T-helper 22 cell (primary cell): ENCODE data around the gene CMYA5.
"Not testable (repeated sequence)": the region's sequence is repeated elsewhere in the genome, so short reads cannot be mapped to it uniquely, and the experiment has no call there.

Experiments used
- DNase-seq: peaks from one replicate; pipeline ENCODE4 v3.0.0-alpha.2; 2020; ENCODE audit warnings: low read depth

The CMYA5 gene

DNA sequence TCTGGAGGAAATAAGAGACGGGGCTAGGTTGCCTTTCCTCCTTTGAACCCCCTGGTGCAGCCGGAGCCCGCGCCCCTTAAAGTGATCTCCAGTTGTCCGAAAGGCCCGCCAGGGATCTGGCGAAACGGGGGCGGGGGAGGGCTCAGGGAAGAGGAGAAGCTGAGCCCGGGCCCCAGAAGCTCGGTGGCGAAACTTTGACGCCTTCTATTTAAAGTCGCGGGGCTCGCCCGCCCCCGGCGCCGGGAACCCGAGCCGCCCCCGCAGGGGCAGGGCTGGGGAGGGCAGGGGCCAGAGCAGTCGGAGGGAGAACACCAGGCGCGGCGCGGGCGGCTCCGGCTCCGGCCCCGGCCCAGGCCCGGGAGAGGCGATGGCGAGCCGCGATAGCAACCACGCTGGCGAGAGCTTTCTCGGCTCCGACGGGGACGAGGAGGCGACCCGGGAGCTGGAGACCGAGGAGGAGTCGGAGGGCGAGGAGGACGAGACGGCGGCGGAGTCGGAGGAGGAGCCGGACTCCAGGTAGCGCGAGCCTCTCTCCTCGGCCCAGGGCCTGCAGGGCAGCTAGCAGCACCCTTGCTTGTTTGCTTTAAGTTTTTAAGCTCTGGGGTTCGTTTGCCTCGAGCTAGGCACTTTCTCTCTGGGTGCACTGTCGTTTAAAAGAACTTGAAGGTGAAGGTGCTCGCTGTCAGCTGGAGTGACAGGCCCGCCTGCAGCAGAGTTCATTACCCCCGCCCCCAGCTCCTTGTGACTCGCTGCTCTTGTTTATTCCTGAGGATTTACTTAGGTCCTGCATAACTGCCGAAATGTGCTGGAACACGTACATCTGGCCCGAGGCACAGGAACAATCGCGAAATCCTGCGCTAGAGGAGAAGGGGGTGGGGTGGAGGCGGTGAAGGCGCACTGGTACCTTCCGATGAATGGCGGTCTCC lies at the start of gene CMYA5:
TSS of gene CMYA5 (plus strand) at position 296 of the 926 bp plus-strand sequence. CDS start at position 368, 72 bp downstream.
- DNase-seq = no peak

DNA sequence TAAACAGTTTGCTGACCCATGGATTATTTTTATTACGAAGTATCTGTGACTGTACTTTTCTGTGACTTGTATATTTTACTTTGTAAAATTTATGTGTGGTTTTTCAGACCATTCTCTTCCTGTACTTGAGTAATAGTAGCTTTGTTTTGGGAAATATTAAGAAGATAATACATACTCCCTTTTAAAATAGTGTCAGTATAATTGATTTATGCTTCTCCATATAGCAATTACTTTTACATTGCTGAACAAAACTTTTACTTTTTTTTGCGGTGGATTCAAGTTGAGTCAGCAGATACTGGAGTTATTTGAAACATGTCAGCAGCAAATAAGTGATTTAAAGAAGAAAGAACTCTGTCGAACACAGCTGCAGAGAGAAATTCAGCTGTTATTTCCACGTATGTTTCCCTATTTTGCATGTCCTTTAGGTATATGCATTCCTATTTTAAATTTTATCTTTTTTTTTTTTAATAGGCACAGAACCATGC lies 49.0 kb upstream of the CMYA5 start:
- DNase-seq = no peak

DNA sequence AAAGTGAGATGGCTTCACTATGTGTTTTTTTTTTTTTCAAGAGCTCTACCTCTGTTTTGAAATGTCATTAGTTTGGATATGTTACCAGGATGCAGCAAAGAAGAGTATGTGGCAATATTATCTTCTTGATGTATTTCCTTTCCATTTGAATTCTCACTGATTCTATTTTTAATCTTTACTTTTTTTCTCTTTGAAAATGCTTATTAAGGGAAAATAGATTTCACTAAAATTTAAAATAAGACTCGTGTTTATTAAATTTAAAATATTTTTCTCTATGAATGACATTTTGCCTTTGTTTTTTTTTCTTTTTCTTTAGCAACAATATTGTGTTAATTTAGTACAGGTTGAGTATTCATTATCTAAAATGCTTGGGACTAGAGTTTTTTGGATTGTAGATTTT lies 48.2 kb upstream of the CMYA5 start:
- no peak for DNase-seq

DNA sequence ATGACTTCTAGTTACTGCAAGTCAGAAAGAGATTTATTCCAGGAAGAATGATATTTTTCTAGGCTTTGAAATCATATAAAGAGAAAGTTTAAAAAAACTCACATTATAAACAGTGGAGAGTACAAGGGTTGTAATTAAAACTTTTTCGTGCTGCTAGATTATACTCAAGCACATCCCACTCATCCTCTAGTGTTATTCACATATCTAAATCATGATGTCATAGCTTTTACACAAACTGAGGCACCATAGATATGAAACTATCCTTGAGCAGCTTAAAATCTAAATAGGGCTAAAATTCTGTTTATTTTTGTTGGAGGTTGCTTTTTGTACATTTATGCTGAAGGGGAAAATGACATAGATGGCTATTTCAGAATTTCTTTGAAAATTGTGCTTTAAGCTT lies 47.4 kb upstream of the CMYA5 start:
- DNase-seq = no peak

DNA sequence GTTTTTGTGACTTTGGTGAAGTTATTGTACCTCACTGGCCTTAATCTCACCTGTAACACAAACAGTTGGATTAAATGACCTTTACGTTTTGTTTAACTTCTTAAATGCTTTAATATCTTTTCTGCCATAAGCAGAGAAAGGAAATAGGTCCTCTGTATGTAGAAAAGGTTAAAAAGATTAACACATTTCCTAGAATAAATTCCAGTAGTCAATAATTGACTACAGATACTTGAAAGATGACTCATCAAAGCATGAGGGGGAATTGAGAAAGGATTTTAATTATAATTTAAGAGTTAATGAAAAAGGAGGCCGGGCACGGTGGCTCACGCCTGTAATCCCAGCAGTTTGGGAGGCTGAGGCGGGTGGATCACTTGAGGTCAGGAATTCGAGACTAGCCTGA lies 35.8 kb upstream of the CMYA5 start:
- no peak for DNase-seq

DNA sequence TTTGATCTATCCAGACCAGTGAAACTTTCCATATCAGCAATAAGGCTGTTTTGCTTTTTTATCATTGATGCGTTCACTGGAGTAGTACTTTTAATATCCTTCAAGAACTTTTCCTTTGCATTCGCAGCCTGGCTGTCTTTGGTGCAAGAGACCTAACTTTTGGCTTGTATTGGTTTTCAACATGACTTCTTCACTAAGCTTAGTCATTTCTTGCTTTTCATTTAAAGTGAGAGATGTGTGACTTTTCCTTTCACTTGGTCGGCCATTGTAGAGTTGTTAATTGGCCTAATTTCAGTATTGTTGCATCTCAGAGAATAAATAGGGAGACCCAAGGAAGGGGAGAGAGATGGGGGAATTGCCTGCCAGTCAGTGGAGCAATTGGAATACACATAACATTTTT lies 26.4 kb upstream of the CMYA5 start:
- no peak for DNase-seq

DNA sequence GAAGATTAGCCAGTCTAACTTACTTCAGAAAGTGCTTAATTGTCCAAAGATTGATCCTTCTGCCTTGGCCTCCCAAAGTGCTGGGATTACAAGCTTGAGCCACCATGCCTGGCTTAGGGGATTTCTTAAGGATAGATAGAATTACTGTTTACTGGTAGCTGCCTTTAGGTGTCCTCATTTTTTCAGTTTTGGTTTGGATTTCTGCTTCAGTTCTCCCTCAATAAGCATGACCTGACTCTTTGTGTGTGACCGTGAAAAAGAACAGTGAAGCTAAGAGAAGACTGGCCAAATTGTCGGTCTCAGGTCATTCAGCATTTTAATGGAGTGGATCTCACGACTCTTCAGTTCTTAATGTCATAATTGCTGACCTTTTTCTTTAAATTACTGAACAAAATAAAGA lies 22.9 kb upstream of the CMYA5 start:
- DNase-seq = no peak

DNA sequence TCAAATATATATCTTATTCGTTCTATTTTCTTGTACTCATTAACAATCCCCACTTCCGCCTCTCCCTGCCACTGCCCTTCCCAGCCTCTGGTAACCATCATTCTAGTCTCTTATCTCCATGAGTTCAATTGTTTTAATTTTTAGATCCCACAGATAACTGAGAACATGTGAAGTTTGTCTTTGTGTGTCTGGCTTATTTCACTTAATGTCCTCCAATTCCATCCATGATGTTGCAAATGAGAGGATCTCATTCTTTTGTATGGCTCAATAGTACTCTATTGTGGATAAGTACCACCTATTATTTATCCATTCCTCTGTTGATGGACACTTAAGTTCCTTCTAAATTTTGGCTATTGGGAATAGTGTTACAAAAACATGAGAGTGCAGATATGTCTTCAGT lies 17.2 kb upstream of the CMYA5 start:
- DNase-seq = no peak

DNA sequence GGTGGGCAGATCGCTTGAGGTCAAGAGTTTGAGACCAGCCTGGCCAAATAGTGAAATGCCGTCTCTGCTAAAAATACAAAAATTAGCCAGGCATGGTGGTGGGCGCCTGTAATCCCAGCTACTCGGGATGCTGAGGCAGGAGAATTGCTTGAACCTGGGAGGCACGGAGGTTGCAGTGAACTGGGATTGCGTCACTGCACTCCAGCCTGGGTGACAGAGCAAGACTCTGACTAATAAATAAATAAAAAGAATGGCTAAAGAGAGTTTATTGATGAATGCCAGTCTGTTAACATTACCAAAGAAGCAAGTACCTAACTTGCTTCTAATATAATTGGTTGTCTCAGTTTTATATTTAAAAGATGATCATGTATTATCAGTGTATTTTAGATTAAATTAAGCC lies 13.3 kb upstream of the CMYA5 start:
- DNase-seq = not testable (repeated sequence)

DNA sequence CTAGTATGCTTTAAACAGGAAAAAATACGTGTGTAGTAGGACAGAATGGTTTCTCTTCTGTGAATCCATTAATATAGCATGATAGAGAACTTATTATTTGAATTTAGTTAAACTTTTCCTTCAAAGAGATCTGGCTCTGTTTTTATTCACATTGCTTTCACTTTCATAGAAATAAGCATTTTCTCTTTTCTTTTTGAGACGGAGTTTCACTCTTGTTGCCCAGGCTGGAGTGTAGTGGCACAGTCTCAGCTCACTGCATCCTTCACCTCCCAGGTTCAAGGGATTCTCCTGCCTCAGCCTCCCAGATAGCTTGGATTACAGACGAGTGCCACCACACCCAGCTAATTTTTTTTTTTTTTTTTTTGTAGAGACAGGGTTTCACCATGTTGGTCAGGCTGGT lies 7.5 kb upstream of the CMYA5 start:
- not testable (repeated sequence) for DNase-seq

DNA sequence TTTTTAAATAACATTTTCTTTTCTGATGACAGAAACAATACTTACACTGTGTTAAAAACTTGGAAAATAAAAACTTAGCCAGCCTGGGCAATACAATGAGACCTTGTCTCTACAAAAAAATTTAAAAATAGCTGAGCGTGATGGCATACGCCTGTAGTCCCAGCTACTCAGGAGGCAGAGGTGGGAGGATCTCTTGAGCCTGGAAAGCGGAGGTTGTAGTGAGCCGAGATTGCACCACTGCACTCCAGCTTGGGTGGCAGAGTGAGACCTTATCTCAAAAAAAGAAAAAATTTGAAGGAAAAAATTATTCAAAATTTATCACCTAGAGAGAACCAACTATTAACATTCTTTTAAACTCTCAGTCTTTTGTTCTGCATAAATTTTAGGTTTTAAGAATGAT lies 4.9 kb upstream of the CMYA5 start:
- no peak for DNase-seq

DNA sequence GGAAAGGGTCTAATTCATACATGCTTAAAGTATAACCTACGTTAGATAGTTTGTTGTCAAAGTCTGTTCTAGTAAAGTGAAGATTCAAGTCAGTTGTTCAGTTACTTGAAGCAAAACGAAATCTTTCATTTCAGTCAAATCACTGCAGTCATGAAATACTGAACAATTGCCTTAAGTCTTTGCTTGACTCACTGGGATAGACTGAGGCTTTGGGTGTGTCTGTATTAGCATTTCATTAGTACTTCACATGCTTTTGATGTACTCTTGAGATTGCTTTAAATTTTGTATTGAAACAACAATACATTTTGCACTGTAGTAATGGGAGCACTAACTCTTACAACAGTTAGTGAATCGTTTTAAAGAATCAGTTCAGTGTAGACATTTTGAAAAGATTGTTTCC lies 4.0 kb upstream of the CMYA5 start:
- no peak for DNase-seq

DNA sequence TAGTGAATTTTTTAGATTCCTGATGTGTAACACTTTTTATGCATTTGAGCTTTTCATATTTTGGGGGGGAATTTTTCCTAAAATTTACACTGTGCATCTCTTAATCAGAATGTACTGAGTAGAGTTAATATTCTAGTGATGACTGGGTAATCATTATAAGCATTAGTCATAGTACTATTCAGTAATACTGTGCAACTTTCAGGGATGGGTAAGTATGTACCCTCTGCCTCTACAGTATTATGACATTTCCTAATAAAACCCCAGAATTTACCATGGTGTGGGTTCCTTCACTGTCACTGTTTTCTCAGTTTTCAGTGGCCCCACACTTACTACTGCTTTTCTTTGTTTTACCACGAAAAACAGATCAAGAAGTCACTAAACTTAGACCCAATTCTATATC lies 2.8 kb upstream of the CMYA5 start:
- no peak for DNase-seq

DNA sequence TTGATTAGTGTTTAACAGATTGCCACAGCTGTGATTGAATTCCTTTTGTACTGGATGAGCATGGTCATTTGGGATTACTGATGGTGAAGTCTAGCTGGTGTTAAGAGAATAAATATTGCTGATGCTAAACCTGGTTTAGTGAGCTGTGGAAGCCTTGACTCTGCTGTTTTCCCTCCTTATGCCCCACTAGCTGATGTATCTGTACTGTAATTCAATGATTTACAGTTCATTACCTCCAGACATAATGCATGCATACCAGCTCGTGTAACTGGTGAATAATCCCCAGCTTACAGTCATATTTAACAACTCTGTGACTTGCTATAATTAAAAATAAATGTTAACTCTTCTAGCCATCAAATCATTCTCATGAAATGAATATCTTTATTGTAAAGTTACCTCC lies 1.7 kb upstream of the CMYA5 start:
- no peak for DNase-seq

DNA sequence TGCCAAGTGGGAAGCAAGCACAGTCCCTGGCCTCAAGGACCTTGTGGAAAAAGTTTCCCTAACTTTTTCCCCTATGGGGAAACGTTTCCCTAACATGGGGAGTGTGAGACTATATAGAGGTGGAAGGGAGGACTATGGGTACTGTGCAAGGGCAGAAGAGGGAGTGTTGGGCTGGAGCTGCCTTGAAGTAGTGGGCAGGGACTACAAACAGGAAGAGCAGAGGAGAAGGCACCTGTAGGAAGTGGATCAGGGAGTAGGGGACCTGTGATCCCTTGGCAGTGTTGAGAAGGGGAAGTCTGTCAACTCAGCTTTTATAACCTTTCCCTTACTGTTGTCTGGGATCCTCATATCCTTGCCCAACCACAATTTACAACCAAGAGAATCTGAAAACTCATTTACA lies 1.4 kb downstream of the CMYA5 start:
- DNase-seq = no peak

DNA sequence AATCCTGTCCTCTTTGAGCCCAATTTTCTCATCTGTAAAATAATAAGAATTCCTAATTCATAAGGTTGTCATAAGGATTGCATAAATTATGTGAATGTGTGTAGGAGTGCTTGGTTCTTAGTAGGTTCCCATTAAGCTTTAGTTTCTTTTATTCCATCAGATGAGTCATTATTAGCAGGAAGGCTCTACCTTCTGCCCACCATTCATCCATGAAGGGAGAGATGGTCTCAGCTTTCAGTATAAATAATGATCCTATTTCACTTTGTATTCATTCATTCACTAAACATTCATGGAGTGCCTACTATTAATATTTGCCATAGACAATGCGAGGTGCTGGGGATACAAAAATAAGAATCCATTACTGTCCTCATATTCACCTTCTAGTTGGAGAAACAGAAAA lies 3.0 kb downstream of the CMYA5 start:
- DNase-seq = no peak

DNA sequence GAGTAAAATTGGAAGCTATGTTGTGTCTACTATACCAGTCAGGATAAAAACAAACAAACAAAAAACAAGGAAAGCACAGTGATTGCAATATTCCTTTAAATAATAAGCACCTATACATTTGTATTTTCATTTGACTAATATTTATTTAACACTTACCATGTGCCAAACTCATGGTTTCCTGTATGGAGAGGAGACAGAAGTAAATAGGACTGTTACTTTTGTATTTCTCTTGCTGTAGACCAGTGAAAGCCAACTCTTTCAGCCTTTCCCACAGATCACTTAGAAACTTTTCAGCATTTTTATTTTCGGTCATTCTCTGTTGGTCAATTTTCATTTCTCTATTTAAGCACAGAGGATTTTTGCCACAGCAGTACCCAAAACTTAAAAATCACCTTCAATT lies 4.5 kb downstream of the CMYA5 start:
- DNase-seq = no peak

DNA sequence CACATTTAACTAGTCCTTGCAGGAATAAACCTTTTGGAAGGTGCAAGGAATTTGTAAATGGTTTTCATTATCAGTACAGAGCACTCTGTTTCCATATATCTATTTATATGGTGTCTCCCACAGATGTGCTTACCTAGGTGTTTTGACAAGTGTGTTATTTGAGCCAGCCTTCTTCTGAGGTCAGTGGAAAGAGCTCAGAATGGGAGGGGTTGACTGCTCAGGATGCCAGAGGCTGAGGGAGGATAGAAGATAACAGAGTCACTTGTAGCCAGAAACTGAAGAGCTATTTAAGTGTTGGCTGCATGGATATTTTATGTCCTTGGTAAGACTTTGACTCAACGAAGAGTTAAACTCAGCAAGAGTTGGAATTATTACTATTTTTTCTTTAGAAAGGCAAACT lies 5.0 kb downstream of the CMYA5 start:
- DNase-seq = no peak

DNA sequence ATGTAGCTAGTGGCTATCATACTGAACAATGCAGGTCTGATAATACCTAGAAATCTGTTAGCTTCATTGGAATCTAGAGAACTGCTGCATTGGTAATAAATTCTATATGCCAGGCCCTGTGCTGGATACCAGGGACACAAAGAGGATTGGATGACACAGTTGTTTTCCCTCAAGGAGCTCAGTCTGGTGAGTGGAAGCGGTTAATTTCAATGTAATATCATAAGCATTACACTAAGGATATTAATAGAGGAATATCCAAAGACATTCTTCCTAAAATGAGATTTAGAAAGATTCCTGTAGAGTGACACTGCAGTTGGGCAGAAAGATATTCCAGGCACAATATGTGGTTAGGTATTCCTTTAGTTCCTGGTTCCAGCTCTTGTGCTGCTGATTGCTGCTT lies 5.9 kb downstream of the CMYA5 start:
- DNase-seq = no peak

DNA sequence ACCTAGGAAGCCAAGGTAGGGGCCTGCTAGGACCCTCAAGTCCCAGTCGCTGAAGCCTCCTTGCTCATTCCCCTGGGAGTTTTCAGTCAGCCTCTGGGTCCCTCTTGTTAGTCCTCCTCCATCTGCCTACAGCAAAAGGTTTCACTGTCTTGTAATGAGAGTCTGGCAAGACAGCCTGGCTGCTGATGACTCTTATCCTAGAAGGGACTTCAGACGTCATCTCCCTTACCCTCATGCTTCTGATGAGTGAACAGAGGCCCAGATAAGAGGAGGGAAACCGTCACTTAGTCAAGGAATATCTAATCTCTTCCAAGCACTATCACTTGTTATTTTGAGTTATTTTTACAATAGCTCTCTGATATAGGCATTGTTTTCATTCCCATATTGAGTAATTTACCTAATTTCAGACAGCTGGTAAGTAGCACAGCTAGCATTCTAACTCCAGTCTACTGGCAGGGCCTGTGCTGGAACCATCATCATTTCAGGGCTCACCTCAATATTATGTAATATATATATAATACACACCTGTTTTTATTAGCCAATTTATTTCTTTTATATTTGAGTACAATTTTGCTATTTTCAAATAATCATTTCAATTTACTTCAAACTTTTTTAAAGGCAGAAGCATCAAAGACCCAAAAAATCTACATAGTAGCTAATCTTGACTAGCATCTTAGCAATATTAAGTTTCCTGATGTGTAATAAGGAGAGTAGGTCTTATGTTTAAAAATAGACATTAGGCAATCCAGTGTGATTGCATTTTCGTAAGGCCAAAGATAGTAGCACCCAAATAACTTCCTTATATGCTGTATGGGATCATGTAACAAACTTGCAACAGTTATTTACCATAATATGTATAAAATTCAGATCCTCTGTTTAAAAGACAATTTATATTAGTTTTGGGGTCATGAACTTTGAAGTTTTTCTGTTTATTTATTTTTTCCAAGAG lies 7.9 kb downstream of the CMYA5 start:
- no peak for DNase-seq

DNA sequence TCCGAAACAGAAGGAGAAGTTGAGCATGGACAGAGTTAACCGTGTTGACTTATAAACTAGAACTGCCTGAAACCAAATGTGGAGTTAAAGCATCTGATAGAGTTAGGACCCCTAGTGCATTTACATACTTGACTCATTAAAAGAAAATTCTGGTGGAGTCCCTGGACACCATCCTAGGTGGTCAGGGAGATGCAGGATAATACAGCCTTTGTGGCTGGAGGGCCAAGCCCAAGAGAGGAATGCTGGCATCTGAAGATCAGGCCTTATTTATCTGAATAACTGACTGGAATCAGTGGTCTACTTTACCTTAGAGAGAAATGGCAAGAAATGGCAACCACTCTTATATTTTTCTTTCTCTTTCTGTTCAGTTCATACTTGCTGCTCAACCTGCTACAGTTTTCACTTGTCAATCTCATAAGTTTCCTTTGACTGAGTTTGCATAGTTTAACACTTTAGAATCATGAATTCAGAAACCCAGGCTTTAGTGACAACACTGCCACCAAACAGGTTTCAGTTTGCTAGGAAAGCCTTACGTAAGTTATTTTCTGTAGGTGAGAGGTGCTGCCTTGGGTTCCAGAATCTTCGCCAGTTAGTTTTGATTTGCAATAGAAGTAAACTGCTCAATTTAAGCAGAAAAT lies 10.2 kb downstream of the CMYA5 start:
- DNase-seq = no peak

DNA sequence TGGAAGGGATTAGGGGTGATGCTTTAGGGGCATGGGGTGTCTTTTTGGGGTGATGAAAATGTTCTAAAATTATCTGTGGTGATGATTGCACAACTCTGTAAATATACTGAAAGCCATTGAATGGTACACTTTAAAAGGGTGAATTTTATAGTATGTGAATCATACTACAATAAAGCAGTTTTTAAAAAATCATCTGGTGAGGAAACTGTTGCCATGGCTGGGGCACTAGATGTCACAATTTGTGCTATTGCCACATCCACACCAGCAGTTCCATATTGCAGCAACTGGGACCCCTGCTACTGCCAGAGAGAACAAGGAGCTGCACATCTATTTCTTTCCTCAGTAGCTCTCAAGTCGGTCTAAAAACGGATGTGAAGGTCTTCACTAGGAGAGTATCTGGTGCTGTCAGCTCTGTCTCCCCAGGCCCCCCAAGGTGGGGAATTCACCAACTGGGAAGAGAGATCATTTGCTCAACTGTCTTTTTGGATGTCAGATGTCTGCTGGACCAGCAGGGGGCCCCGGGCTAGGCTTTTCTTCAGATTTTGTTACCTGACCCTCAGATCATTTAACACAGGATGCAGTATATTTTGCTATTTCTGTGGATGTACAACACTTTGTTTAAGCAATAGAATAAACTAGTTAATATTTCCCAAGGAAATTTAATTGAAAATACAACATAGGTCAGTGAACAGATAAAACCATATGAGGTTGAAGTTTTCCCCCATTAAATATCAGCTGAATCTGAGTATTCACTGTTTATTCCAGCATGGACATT lies 13.2 kb downstream of the CMYA5 start:
- DNase-seq = no peak
